IMR-90 (cell line): Measurements from ENCODE around the gene DENND1A.

ENCODE experiments used
- CEBPB ChIP-seq: IDR thresholded peaks from 2 replicates; pipeline ENCODE4 v1.6.1; 2012; ENCODE audit warnings: low read depth, low read length, improper control_type of control experiment
- MXI1 ChIP-seq: IDR thresholded peaks from 2 replicates; pipeline ENCODE4 v1.6.1; 2012; ENCODE audit warnings: low read depth, mild to moderate bottlenecking, low read length, moderate library complexity, borderline replicate concordance
- NFE2L2 ChIP-seq: fragments of 150-350 bp; IDR thresholded peaks from 2 replicates; pipeline ENCODE4 v1.6.1; 2016; ENCODE audit warnings: low read depth, mild to moderate bottlenecking, low read length
- POLR2A ChIP-seq: IDR thresholded peaks from 2 replicates; pipeline ENCODE4 v1.6.1; 2012; ENCODE audit warnings: mild to moderate bottlenecking, low read depth, low read length
- RAD21 ChIP-seq: IDR thresholded peaks from 2 replicates; pipeline ENCODE4 v1.6.1; 2012; ENCODE audit warnings: low read length, improper control_type of control experiment
- SMC3 ChIP-seq: fragments of 150-350 bp; IDR thresholded peaks from 2 replicates; pipeline ENCODE4 v1.6.1; 2016; ENCODE audit warnings: low read depth, mild to moderate bottlenecking, antibody characterized with exemption, low read length, moderate library complexity
- TF ChIP-seq, protein P1 (sequence below): conservative IDR thresholded peaks from 2 replicates; pipeline ENCODE4 v1.5.1; 2012; ENCODE audit warnings: mild to moderate bottlenecking, low read depth, low read length, improper control_type of control experiment
- TF ChIP-seq, protein P2 (sequence below): fragments of 150-350 bp; IDR thresholded peaks from 2 replicates; pipeline ENCODE4 v1.6.1; 2017; ENCODE audit warnings: mild to moderate bottlenecking, antibody characterized with exemption, low read length, low read depth
- TF ChIP-seq, protein P3 (sequence below): fragments of 150-350 bp; IDR thresholded peaks from 2 replicates; pipeline ENCODE4 v1.6.1; 2016; ENCODE audit warnings: low read depth, mild to moderate bottlenecking, low read length, moderate library complexity, borderline replicate concordance

DNA sequence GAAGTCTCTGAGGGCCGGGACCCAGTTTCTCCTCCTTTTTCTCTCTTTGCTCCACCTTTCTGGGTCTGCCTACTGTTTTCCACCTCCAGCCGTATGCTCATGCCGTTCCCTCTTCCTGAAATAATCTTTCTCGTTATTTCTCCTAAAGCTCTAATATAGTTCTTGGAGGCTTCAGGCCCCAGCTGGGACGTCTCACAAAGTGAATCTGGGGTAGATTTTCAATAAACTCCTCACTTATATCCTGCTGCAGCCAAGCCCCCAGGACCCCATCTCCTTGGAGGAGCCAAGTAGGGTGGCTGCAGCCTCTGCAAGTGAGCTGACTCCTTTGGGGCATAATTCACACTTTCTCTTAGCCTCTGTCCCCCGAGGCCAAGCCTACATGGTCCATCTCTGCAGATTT, 588.1 kb downstream of the DENND1A start:
- TF ChIP-seq, protein P1, sequence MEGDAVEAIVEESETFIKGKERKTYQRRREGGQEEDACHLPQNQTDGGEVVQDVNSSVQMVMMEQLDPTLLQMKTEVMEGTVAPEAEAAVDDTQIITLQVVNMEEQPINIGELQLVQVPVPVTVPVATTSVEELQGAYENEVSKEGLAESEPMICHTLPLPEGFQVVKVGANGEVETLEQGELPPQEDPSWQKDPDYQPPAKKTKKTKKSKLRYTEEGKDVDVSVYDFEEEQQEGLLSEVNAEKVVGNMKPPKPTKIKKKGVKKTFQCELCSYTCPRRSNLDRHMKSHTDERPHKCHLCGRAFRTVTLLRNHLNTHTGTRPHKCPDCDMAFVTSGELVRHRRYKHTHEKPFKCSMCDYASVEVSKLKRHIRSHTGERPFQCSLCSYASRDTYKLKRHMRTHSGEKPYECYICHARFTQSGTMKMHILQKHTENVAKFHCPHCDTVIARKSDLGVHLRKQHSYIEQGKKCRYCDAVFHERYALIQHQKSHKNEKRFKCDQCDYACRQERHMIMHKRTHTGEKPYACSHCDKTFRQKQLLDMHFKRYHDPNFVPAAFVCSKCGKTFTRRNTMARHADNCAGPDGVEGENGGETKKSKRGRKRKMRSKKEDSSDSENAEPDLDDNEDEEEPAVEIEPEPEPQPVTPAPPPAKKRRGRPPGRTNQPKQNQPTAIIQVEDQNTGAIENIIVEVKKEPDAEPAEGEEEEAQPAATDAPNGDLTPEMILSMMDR: no peak
- TF ChIP-seq POLR2A (no peak), SMC3 (no peak), RAD21 (no peak), NFE2L2 (no peak), CEBPB (no peak), MXI1 (no peak)
- TF ChIP-seq, protein P2, sequence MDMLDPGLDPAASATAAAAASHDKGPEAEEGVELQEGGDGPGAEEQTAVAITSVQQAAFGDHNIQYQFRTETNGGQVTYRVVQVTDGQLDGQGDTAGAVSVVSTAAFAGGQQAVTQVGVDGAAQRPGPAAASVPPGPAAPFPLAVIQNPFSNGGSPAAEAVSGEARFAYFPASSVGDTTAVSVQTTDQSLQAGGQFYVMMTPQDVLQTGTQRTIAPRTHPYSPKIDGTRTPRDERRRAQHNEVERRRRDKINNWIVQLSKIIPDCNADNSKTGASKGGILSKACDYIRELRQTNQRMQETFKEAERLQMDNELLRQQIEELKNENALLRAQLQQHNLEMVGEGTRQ: no peak
- TF ChIP-seq, protein P3, sequence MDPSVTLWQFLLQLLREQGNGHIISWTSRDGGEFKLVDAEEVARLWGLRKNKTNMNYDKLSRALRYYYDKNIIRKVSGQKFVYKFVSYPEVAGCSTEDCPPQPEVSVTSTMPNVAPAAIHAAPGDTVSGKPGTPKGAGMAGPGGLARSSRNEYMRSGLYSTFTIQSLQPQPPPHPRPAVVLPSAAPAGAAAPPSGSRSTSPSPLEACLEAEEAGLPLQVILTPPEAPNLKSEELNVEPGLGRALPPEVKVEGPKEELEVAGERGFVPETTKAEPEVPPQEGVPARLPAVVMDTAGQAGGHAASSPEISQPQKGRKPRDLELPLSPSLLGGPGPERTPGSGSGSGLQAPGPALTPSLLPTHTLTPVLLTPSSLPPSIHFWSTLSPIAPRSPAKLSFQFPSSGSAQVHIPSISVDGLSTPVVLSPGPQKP: no peak
